ENCODE data around the gene XKR3. TPM values are rescaled to one million over a fixed set of nuclear protein-coding genes. Genes with fewer than 3 reads are reported as not detected.

XKR3 gene
- total RNA-seq, 4 donors from 2014 or later = not detected

DNA sequence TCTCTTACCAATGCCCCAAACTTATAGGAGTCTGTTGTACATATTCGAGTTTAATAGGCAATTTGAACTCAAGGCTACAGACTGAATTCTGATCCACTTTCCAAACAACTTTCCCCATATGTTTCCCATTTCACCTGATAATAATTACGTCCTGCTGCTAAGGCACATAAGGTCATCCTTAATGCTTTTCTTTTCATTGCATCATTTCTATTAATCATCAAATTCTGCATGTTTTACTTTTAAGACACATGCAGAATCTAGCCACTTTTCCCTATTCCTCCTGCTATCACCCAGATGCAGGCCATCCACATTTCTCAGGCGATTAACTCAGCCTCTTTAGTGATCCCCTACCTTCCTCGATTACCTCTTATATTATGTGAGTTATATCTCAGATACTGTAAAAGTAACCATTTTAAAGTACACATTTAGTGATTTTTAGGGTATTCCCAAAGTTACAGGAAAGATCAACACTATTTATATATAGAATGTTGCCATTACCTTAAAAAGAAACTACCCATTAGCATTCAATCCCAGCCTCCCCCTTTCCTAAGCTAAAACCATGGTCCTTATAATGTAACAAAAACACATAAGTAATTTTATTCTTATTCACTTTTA is 14.9 kb downstream of the XKR3 start:
- no peak overlapping the region for H3K4me3 ChIP-seq (ENCODE audit: low read depth, poor library complexity, severe bottlenecking)
- DNase-seq (ENCODE audit: low spot score in 2 of 2) = no peak
- no peak for TF ChIP-seq POLR2A (IDR thresholded peaks at IDR 0.05)
- TF ChIP-seq, protein P1, sequence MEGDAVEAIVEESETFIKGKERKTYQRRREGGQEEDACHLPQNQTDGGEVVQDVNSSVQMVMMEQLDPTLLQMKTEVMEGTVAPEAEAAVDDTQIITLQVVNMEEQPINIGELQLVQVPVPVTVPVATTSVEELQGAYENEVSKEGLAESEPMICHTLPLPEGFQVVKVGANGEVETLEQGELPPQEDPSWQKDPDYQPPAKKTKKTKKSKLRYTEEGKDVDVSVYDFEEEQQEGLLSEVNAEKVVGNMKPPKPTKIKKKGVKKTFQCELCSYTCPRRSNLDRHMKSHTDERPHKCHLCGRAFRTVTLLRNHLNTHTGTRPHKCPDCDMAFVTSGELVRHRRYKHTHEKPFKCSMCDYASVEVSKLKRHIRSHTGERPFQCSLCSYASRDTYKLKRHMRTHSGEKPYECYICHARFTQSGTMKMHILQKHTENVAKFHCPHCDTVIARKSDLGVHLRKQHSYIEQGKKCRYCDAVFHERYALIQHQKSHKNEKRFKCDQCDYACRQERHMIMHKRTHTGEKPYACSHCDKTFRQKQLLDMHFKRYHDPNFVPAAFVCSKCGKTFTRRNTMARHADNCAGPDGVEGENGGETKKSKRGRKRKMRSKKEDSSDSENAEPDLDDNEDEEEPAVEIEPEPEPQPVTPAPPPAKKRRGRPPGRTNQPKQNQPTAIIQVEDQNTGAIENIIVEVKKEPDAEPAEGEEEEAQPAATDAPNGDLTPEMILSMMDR (IDR thresholded peaks at IDR 0.05) = no peak
- WGBS, 2 donors = 68 to 70% methylated on average over 4 of the region's 4 CpGs
- intact Hi-C loops (cut with DNase I; ENCODE audit: low total_unique reads) = no loop called here

GRCh38 chr22:16808744-16809143 is 16.5 kb downstream of the XKR3 start:
- H3K4me3 ChIP-seq (ENCODE audit: low read depth, poor library complexity, severe bottlenecking) = no peak overlapping the region
- no peak for TF ChIP-seq POLR2A (IDR thresholded peaks at IDR 0.05)
- TF ChIP-seq, protein P1 (IDR thresholded peaks at IDR 0.05) = no peak
- WGBS, 2 donors = 42 to 50% methylated on average over 2 of the region's 2 CpGs
- intact Hi-C loops (cut with DNase I; ENCODE audit: low total_unique reads) = no loop called here
- DNase-seq (ENCODE audit: low spot score in 2 of 2) = no peak

DNA sequence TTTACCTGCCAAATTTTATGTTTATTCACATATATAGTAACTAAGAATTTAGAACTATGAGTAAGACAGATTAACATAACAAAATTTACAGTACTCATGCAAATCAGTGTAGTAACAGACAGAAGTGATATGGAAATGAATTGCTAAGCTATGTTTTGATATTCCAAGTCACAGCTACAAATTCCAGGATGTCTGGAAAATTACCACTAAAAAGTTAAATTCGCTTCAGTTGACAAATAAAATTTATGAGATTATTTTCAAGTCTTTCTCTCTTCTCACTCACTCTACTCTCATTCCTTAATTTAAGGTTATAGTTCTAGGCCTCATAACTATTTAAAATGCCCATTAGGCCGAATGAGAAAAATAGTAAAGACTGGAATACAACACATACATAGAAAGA is 18.1 kb downstream of the XKR3 start:
- intact Hi-C loops (cut with DNase I; ENCODE audit: low total_unique reads) = no loop called here
- H3K4me3 ChIP-seq (ENCODE audit: low read depth, poor library complexity, severe bottlenecking) = no peak overlapping the region
- 41 to 49% methylated on average over 2 of the region's 2 CpGs for WGBS, 2 donors
- DNase-seq (ENCODE audit: low spot score in 2 of 2) = no peak
- TF ChIP-seq, protein P1 (IDR thresholded peaks at IDR 0.05) = no peak
- no peak for TF ChIP-seq POLR2A (IDR thresholded peaks at IDR 0.05)

GRCh38 chr22:16806401-16806800 is 18.8 kb downstream of the XKR3 start:
- 76% methylated on average over 5 of the region's 5 CpGs for WGBS, 2 donors
- DNase-seq (ENCODE audit: low spot score in 2 of 2) = no peak
- intact Hi-C loops (cut with DNase I; ENCODE audit: low total_unique reads) = no loop called here
- no peak overlapping the region for H3K4me3 ChIP-seq (ENCODE audit: low read depth, poor library complexity, severe bottlenecking)
- TF ChIP-seq POLR2A (IDR thresholded peaks at IDR 0.05) = no peak
- TF ChIP-seq, protein P1 (IDR thresholded peaks at IDR 0.05) = no peak

DNA sequence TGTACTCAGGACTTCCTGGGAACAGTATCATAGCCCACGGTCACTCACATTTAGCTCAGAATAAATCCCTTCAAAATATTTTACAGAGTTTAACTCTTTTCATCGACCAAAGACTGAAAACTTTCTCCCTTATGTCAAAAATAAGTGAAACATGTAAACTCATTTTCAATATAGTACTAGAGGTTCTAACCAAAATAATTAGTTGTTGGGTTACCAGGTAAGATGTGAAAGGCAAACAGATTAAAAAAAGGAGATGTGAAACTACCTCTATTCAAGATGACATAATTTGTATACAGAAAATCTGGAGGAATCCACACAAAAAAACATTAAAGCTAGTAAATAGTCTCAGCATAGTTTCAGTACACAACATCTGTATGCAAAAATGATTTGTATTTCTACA is 20.3 kb downstream of the XKR3 start:
- intact Hi-C loops (cut with DNase I; ENCODE audit: low total_unique reads) = no loop called here
- no peak overlapping the region for H3K4me3 ChIP-seq (ENCODE audit: low read depth, poor library complexity, severe bottlenecking)
- DNase-seq (ENCODE audit: low spot score in 2 of 2) = no peak
- TF ChIP-seq, protein P1 (IDR thresholded peaks at IDR 0.05) = no peak
- TF ChIP-seq POLR2A (IDR thresholded peaks at IDR 0.05) = no peak
- 63 to 71% methylated on average over 2 of the region's 2 CpGs for WGBS, 2 donors

Data from lower leg skin (tissue), 4 donors.